ENCODE measurements around the gene EXOC3L4. TPM values are rescaled to one million over a fixed set of nuclear protein-coding genes. Genes with fewer than 3 reads are reported as not detected.

EXOC3L4 gene
- total RNA-seq: 1.9 TPM in 1 of 2 replicates, not detected in the other

DNA sequence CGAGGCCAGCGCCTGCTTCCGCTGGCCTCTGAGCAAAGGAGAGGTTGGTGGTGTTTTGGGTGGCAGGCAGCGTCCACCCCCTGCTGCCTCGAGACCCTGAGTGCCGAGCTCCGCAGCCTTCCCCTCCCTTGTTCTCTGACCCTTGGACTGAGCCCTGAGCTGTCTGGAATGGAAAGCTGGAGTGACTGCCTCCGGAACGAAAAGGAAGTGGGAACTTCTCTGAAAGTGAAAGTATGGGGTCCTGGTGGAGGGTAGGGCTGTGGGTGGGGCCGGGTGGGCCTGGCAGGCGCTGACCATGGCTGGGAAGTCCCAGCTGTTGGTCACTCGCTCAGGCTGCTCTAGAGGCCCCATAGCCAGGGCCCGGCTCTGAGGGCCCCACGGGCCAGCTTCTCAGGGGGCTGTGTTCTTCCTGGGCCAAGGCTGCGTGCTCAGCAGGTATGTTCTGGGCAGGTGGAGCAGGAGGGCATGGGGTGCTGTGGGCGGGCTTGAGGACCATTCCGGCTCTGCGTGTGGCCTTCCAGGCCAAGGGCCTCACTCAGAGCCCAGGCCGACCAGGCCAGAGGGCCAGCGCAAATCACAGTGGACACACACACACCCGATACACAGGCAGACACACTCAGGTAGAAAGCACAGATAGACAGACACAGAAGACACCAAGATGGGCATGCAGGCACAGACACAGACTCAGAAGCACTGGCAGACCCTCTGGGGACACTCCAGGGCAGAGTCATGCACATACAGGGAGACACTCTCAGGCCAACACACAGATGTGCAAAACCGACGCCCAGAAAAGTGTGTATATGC lies at the start of gene EXOC3L4:
TSS of gene EXOC3L4 (plus strand) at position 320 of the 804 bp plus-strand sequence. CDS start 5,495 bp downstream, outside the sequence.

DNA sequence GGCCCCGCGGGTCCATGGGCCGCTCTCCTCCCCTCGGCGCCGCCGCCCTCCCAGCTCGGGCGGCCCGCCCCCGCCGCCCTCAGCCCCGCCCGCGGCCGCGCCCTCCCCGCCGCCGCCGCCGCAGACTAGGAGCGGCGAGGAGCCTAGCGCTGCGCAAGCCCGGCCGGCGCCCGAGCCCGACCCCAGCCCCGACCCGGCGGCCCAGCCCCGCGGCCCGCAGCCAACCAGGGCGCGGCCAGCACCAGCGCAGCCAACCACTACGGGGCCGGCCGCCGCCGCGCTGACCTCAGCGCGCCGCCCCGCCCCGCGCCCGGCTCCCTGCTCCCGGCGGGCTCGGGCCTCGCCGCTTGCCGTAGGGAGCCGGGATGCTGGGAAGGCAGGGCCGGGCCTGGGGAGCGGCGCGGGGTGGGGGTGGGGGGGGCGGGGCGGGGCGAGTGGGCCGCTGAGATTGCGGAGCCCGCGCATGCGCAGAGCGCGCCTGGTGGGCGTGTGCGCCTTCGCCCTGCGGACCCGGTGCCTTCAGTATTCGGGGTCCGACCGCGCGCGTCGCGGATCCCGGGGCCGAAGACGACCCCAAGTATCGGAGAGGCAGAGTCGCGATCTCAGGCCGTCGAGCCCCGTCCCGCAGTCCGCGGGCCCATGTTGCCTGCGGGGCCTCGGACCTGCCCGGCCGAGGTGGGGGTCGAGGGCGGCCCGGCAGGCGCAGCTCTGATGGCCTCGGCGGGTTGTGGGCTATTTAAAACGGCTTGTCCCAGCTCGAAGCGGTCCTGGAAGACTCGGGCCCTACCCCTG lies 37.0 kb upstream of the EXOC3L4 start, which contains the start of gene CDC42BPB:
TSS of gene CDC42BPB (minus strand) at position 178 of the 792 bp plus-strand sequence. CDS start 376 bp downstream, outside the sequence.

DNA sequence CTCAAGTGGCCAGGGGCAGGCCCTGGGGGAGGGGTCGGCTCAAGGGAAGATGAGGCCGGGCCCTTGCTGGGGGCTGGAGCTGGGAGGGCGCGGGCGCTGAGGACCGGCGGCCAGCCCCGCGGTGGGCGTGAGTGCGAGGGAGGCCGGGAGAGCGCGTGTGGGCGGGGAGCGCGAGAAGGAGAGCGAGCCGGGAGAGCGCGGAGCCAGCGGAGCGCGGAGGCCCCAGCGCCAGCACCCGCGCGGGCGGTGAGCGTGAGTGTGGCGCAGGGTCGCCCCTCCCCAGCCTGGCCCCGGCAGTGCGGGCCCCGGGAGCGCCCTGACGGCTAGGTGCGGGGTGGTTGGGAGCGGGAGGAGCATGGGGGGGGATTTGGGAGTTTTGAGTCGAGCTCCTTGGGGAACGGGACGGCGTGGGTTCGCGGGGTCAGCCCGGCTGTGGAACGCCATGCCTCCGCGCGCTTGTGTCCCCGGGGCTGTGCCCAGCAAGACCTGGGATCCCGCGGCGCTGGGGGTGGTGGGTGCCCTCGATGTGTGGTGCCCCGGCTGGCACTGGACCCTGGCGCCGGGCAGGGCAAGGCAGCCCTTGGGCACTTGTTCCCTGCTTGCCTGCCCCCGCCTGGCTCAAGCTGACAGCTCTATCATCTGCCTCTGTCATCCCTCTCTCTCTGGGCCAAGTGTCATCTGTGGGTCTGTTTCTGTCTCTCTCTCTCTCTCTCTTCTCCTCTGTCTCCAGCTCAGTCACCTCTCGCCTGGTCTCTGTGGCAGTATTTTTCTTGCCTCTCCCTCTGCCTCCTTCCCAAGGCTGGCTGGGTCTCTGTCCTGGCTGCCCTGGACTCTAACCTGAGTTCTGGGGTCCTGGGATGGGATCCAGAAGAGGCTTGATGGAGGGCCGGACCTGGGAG lies 10.3 kb upstream of the EXOC3L4 start, which contains the start of gene LBHD2:
TSS of gene LBHD2 (plus strand) at position 190 of the 899 bp plus-strand sequence. CDS start 1,803 bp downstream, outside the sequence.

DNA sequence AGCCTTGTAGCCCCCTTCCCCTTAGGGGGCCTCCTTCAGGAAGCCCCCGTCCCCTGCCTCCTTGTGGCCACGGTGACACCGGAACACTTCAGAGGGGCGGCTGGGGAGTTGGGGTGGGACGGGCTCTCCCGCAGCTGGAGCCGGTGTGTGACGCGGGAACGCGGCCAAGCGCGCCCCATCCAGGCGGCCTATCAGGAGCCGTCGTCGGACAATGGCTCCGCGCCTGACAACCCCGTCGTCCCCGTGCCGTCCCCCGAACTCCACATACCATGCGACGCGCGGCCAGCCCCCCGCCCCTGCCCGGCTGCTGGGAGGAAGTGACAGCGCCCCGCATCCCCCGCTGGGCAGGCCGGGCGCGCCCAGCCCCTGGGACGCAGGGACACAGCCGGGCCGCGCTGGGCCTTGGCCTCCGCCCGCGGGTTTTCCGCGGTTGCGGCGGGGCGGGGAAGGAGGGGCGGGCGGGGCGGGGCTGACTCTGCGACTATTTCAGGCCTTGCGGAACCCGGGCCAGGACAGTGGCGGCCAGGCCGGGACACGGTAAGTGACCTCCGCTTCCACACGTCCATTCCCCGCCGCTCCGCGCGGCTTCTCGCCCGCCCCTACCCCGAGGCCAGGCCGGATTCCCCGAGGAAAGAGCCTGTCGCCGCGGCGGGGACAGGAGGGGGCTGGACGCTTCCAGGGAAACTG lies 28.6 kb downstream of the EXOC3L4 start, which contains the start of gene TNFAIP2:
TSS of gene TNFAIP2 (plus strand) at position 515 of the 687 bp plus-strand sequence. CDS start 2,997 bp downstream, outside the sequence.

Other genes with a start within 250 kb of the EXOC3L4 start
- gene AMN, start 172.1 kb upstream of the EXOC3L4 start, total RNA-seq: 0.12 TPM in 1 of 2 replicates, not detected in the other
- gene CDC42BPB, start 37.2 kb upstream of the EXOC3L4 start, total RNA-seq: 63.0 and 71.1 TPM in 2 replicates
- gene LBHD2, start 10.5 kb upstream of the EXOC3L4 start, total RNA-seq: not detected in 2 replicates
- 43.3 and 69.3 TPM in 2 replicates for gene TNFAIP2, start 28.7 kb downstream of the EXOC3L4 start, total RNA-seq
- 213 and 229 TPM in 2 replicates for gene EIF5, start 239.5 kb downstream of the EXOC3L4 start, total RNA-seq